GM19328 (cell line): ENCODE data around the gene SNRNP48.

Experiments
- ATAC-seq: cut with Tn5 transposase; IDR thresholded peaks from one replicate; pipeline ENCODE4 v1.9.1; 2021; ENCODE audit warnings: mild to moderate bottlenecking, moderate library complexity; ENCODE audit not compliant: unreplicated experiment

Gene SNRNP48

GRCh38 chr6:7589949-7590917, at the start of gene SNRNP48:
SNRNP48 (plus strand) TSS chr6:7590198; CDS start chr6:7590258, 60 bp downstream.
- ATAC-seq: peak; percentile 100

- ATAC-seq: no peak
Measured at GRCh38 chr6:7540595-7540994, 49.4 kb upstream of the SNRNP48 start.

- ATAC-seq: no peak
Measured at GRCh38 chr6:7541175-7542064, 48.6 kb upstream of the SNRNP48 start, which contains the start of gene DSP. DSP (plus strand) TSS chr6:7541671; CDS start chr6:7541916, 245 bp downstream.

- no peak for ATAC-seq
Measured at GRCh38 chr6:7542065-7542873, 47.7 kb upstream of the SNRNP48 start.

GRCh38 chr6:7542874-7543624, 46.9 kb upstream of the SNRNP48 start:
- ATAC-seq: no peak

GRCh38 chr6:7543789-7544424, 46.1 kb upstream of the SNRNP48 start:
- ATAC-seq: no peak

- ATAC-seq: no peak
Measured at GRCh38 chr6:7544597-7544996, 45.4 kb upstream of the SNRNP48 start.

GRCh38 chr6:7545316-7546019, 44.5 kb upstream of the SNRNP48 start:
- ATAC-seq: no peak

GRCh38 chr6:7546020-7546369, 44.0 kb upstream of the SNRNP48 start:
- ATAC-seq: no peak

- no peak for ATAC-seq
Measured at GRCh38 chr6:7546383-7546782, 43.6 kb upstream of the SNRNP48 start.

GRCh38 chr6:7546896-7547295, 43.1 kb upstream of the SNRNP48 start:
- no peak for ATAC-seq

- no peak for ATAC-seq
Measured at GRCh38 chr6:7547315-7547714, 42.7 kb upstream of the SNRNP48 start.

- no peak for ATAC-seq
Measured at GRCh38 chr6:7550433-7550801, 39.6 kb upstream of the SNRNP48 start.

GRCh38 chr6:7554533-7555275, 35.3 kb upstream of the SNRNP48 start:
- ATAC-seq: no peak

- ATAC-seq: no peak
Measured at GRCh38 chr6:7555671-7556070, 34.3 kb upstream of the SNRNP48 start.

GRCh38 chr6:7556394-7557106, 33.4 kb upstream of the SNRNP48 start:
- no peak for ATAC-seq

GRCh38 chr6:7557652-7558051, 32.3 kb upstream of the SNRNP48 start:
- no peak for ATAC-seq

GRCh38 chr6:7558781-7559180, 31.2 kb upstream of the SNRNP48 start:
- no peak for ATAC-seq
